Endothelial cell of umbilical vein (primary cell): ENCODE results near the gene GPR27. TPM values are rescaled to one million over a fixed set of nuclear protein-coding genes. Genes with fewer than 3 reads are reported as not detected.

ENCODE experiments used
- BruUV-seq: library from RNA; stranded (reverse); fragments of 400-500 nt; replicated peaks from 2 replicates; lab custom pipeline; 2021; lab: Mats Ljungman, UMichigan
- CTCF ChIA-PET: fragments of 300-600, 350-600 bp; sonication (Branson Sonifier 250); formaldehyde crosslinking; loops from one replicate; lab custom pipeline; 2021; ENCODE audit warnings: antibody characterized with exemption, inconsistent platforms; lab: Charles Lee
- POLR2A ChIA-PET: fragments of 300-600, 350-600 bp; sonication (Branson Sonifier 250); formaldehyde crosslinking; loops from one replicate; lab custom pipeline; 2021; ENCODE audit warnings: antibody characterized with exemption, inconsistent platforms; lab: Charles Lee
- DNase-seq: peaks from one replicate; pipeline ENCODE4 v3.0.0-alpha.2; 2011; ENCODE audit warnings: low read depth, low spot score
- FAIRE-seq: peaks from 2 replicates; lab custom pipeline; 2011; peaks lifted over from hg19 to GRCh38; lab: Jason Lieb, UNC
- H2AFZ ChIP-seq: 2 replicates; pipeline ENCODE4 v1.6.0; 2012; ENCODE audit warnings: low read depth, low read length, control low read depth, inconsistent platforms
- H3K27ac ChIP-seq: 2 replicates; pipeline ENCODE4 v1.5.1; 2011; ENCODE audit warnings: low read depth, mild to moderate bottlenecking, control low read depth, low read length, moderate library complexity; ENCODE audit not compliant: insufficient read depth
- H3K27me3 ChIP-seq, 2 experiments: 2 replicates each; pipeline versions ENCODE4 v1.6.0 to v1.6.1; 2011; ENCODE audit warnings: low read length in 2 of 2, mixed read lengths in 1 of 2; ENCODE audit not compliant: control insufficient read depth in 2 of 2, insufficient read depth in 2 of 2
- H3K36me3 ChIP-seq, 2 experiments: 2 replicates in 1 of 2; 3 replicates in 1 of 2; pipeline ENCODE4 v1.5.1; 2011; ENCODE audit warnings: low read length in 2 of 2, mild to moderate bottlenecking in 1 of 2, moderate library complexity in 1 of 2; ENCODE audit not compliant: control insufficient read depth in 2 of 2, insufficient read depth in 2 of 2; ENCODE audit errors: extremely low read depth in 1 of 2
- H3K4me1 ChIP-seq: 3 replicates; pipeline ENCODE4 v1.5.1; 2011; ENCODE audit warnings: mild to moderate bottlenecking, low read length; ENCODE audit not compliant: control insufficient read depth, insufficient read depth; ENCODE audit errors: extremely low read depth
- H3K4me2 ChIP-seq: 2 replicates; pipeline ENCODE4 v1.6.1; 2011; ENCODE audit warnings: low read length, control low read depth, mixed read lengths; ENCODE audit not compliant: insufficient read depth
- H3K4me3 ChIP-seq, 3 experiments: fragments of 200-600 bp in 1 of 3; sonication (generic), shearing (Covaris generic) in 1 of 3; replicated peaks in 1 of 3; 2 replicates each; pipeline ENCODE4 v1.5.1; 2011 to 2016; ENCODE audit warnings: control low read depth in 3 of 3, low read length in 3 of 3, mild to moderate bottlenecking in 2 of 3, inconsistent platforms in 1 of 3, low read depth in 1 of 3, moderate library complexity in 1 of 3; ENCODE audit not compliant: insufficient read depth in 1 of 3
- H3K79me2 ChIP-seq: 2 replicates; pipeline ENCODE4 v1.6.0; 2012; ENCODE audit warnings: low read length, inconsistent platforms; ENCODE audit not compliant: control insufficient read depth, insufficient read depth
- H3K9ac ChIP-seq: replicated peaks from 2 replicates; pipeline ENCODE3; 2011; ENCODE audit warnings: low read length, control low read depth; ENCODE audit not compliant: insufficient read depth; ENCODE audit errors: extremely low read depth
- H3K9me1 ChIP-seq: replicated peaks from 3 replicates; pipeline ENCODE4 v1.6.0; 2011; ENCODE audit warnings: mild to moderate bottlenecking, low read length; ENCODE audit not compliant: control insufficient read depth, insufficient read depth; ENCODE audit errors: extremely low read depth
- H3K9me3 ChIP-seq: replicated peaks from 2 replicates; pipeline ENCODE4 v1.5.1; 2012; ENCODE audit warnings: low read length, inconsistent platforms; ENCODE audit not compliant: control insufficient read depth, insufficient read depth
- H4K20me1 ChIP-seq: replicated peaks from 2 replicates; pipeline ENCODE3; 2011; ENCODE audit warnings: mild to moderate bottlenecking, low read length; ENCODE audit not compliant: control insufficient read depth, insufficient read depth; ENCODE audit errors: extremely low read depth
- CTCF ChIP-seq, 2 donors: IDR thresholded peaks; 1 replicate in 1 of 2; 2 replicates in 1 of 2; pipeline ENCODE4 v1.5.1; 2011; ENCODE audit warnings: low read length in 2 of 2, mild to moderate bottlenecking in 2 of 2, moderate library complexity in 2 of 2, control low read depth in 1 of 2, inconsistent platforms in 1 of 2, low read depth in 1 of 2; ENCODE audit not compliant: insufficient read depth in 1 of 2; ENCODE audit errors: extremely low read depth in 1 of 2
- EZH2 ChIP-seq: IDR thresholded peaks from 2 replicates; pipeline ENCODE4 v1.6.1; 2012; ENCODE audit warnings: borderline replicate concordance, low read depth, mild to moderate bottlenecking, moderate library complexity, low read length, inconsistent platforms; ENCODE audit not compliant: severe bottlenecking
- FOS ChIP-seq: IDR thresholded peaks from 2 replicates; pipeline ENCODE4 v1.6.1; 2011; ENCODE audit warnings: mild to moderate bottlenecking, low read length, moderate library complexity, borderline replicate concordance; ENCODE audit not compliant: insufficient read depth
- GATA2 ChIP-seq: IDR thresholded peaks from 2 replicates; pipeline ENCODE4 v1.7.0; 2011; ENCODE audit warnings: low read depth, mild to moderate bottlenecking, moderate library complexity, mixed read lengths, low read length; ENCODE audit not compliant: insufficient read length, insufficient read depth
- JUN ChIP-seq: IDR thresholded peaks from 2 replicates; pipeline ENCODE4 v1.6.1; 2011; ENCODE audit warnings: borderline replicate concordance, low read depth; ENCODE audit not compliant: insufficient read length, insufficient read depth
- MAX ChIP-seq: IDR thresholded peaks from 2 replicates; pipeline ENCODE4 v1.6.1; 2011; ENCODE audit not compliant: insufficient read depth, insufficient read length
- MYC ChIP-seq: IDR thresholded peaks from one replicate; pipeline ENCODE4 v1.6.1; 2011; ENCODE audit warnings: mild to moderate bottlenecking, low read depth, low read length
- POLR2A ChIP-seq: IDR thresholded peaks from 2 replicates; pipeline ENCODE4 v1.6.1; 2012; ENCODE audit warnings: low read depth, mild to moderate bottlenecking, control low read depth, low read length
- POLR2AphosphoS5 ChIP-seq: IDR thresholded peaks from 2 replicates; pipeline ENCODE4 v1.6.1; 2012; ENCODE audit warnings: low read depth, mild to moderate bottlenecking, control low read depth, low read length, moderate library complexity; ENCODE audit not compliant: insufficient read depth
- dilution Hi-C: fragments of 300-500 bp; cut with MboI; formaldehyde crosslinking; loops from one replicate; pipeline ENCODE4 v1.15.0; 2019; ENCODE audit warnings: low sequenced_read_pairs; ENCODE audit not compliant: extremely low pct_ligation_motif_present
- intact Hi-C: fragments of 100-400 bp; cut with micrococcal nuclease; formaldehyde crosslinking; loops from one replicate; pipeline ENCODE4 v1.10.0; 2022
- polyA plus RNA-seq, 4 experiments: library from polyadenylated mRNA; depleted of rRNA in 3 of 4; stranded (reverse) in 3 of 4; unstranded in 1 of 4; fragments of >200 nt; gene quantifications; 2 replicates each; pipeline versions ENCODE4 v1.2.1 to v1.2.3, GENCODE V29; 2011 to 2012; ENCODE audit warnings: missing spikeins in 1 of 4
- total RNA-seq: library from RNA; stranded (reverse); gene quantifications from 2 replicates; pipeline ENCODE4 v1.2.3, GENCODE V29; 2021

Gene GPR27
- total and polyA plus RNA-seq, 2 donors (not counting 3 experiments of a cell fraction or from before 2014, with no cell fraction given), result 0.03 TPM; not detected in 1

GRCh38 chr3:71726146-71726545 is 27.5 kb upstream of the GPR27 start:
- Histone ChIP-seq H3K4me2 (no peak overlapping the region), H3K4me3 (no peak overlapping the region), H3K27me3 (peaks cover 22 to 26% of the 10 kb centered on the region in 2 experiments), H3K9me3 (no peaks in the 10 kb centered on the region), H3K9ac (no peak overlapping the region), H3K9me1 (no peaks in the 10 kb centered on the region), H3K79me2 (no peaks in the 10 kb centered on the region), H3K36me3 (no peaks in the 10 kb centered on the region), H4K20me1 (no peaks in the 10 kb centered on the region), H3K27ac (no peak overlapping the region), H2AFZ (no peak overlapping the region), H3K4me1 (peaks cover 5% of the 10 kb centered on the region)
- ChIA-PET POLR2A (no interaction called here), CTCF (no interaction called here)
- TF ChIP-seq EZH2, result no peak
- BruUV-seq, result no TSS peak
- DNase-seq (no peak), FAIRE-seq (no peak)
- dilution Hi-C loops (no loop called here), intact Hi-C loops (loop anchor here (5.0 to 10.0 kb wide), 2 partner anchors 719 to 1096 kb away; partner anchors contain the start of gene RYBP)

- H3K4me1 ChIP-seq, result peaks cover 5% of the 10 kb centered on the region
- no peak overlapping the region for H3K4me2 ChIP-seq
- no peak overlapping the region for H3K27ac ChIP-seq
- ChIA-PET POLR2A (no interaction called here), CTCF (interaction anchor here (0.7 to 2.7 kb wide), 7 partner anchors 17 to 1122 kb away, joined by 3 to 19 read pairs (median 3); no protein-coding TSS in a partner anchor)
- H3K9ac ChIP-seq, result no peak overlapping the region
- H2AFZ ChIP-seq, result no peak overlapping the region
- no peaks in the 10 kb centered on the region for H3K9me3 ChIP-seq
- FAIRE-seq (no peak), DNase-seq (no peak)
- intact Hi-C loops, result loop anchor here (5.0 to 10.0 kb wide), 2 partner anchors 716 to 1094 kb away; partner anchors contain the start of gene RYBP
- H4K20me1 ChIP-seq, result no peaks in the 10 kb centered on the region
- dilution Hi-C loops, result no loop called here
- H3K4me3 ChIP-seq, result no peak overlapping the region
- H3K79me2 ChIP-seq, result no peaks in the 10 kb centered on the region
- peaks cover 17 to 22% of the 10 kb centered on the region in 2 experiments for H3K27me3 ChIP-seq
- TF ChIP-seq GATA2 (no peak), JUN (no peak), POLR2AphosphoS5 (no peak), POLR2A (no peak), CTCF (IDR thresholded peaks at IDR 0.05; ENCODE audit: extremely low read depth in 1 of 2, insufficient read depth in 1 of 2, low read depth in 1 of 2, low read length in 2 of 2) (no peak), FOS (no peak), MYC (no peak), EZH2 (no peak), MAX (no peak)
- no peaks in the 10 kb centered on the region for H3K9me1 ChIP-seq
- no TSS peak for BruUV-seq
- H3K36me3 ChIP-seq, result no peaks in the 10 kb centered on the region
These were observed 24.9 kb upstream of the GPR27 start for GRCh38 chr3:71728632-71729342.
